ENCODE measurements around the gene NOL6. TPM values are rescaled to one million over a fixed set of nuclear protein-coding genes. Genes with fewer than 3 reads are reported as not detected.

NOL6 gene
- polyA plus RNA-seq, 1 donor (not counting 4 experiments of a cell fraction or from before 2014, with no cell fraction given), result 63.6 TPM

GRCh38 chr9:33475357-33475756 is 1.6 kb upstream of the NOL6 start:
- no peak overlapping the region for H2AFZ ChIP-seq (ENCODE audit: control insufficient read depth, low read length)
- no peaks in the 10 kb centered on the region for H3K27me3 ChIP-seq (ENCODE audit: control insufficient read depth, extremely low read depth, insufficient read depth, low read length)
- no peak overlapping the region for H3K9ac ChIP-seq (ENCODE audit: control insufficient read depth, extremely low read depth, insufficient read depth, low read length)
- H3K27ac ChIP-seq (ENCODE audit: control insufficient read depth, insufficient read depth, low read length), result no peak overlapping the region
- no peaks in the 10 kb centered on the region for H4K20me1 ChIP-seq (ENCODE audit: control insufficient read depth, extremely low read depth, insufficient read depth, low read length)
- H3K4me2 ChIP-seq (ENCODE audit: control insufficient read depth, extremely low read depth, insufficient read depth, low read depth, low read length), result no peak overlapping the region
- dilution Hi-C loops (cut with MboI; ENCODE audit: extremely low pct_ligation_motif_present, low sequenced_read_pairs), result no loop called here
- peaks cover 30% of the 10 kb centered on the region for H3K79me2 ChIP-seq (ENCODE audit: control insufficient read depth, insufficient read depth, low read length)
- no peak overlapping the region for H3K4me3 ChIP-seq (ENCODE audit: control insufficient read depth in 2 of 3, extremely low read depth in 1 of 3, insufficient read depth in 2 of 3, low read depth in 1 of 3, low read length in 3 of 3)
- no peak for TF ChIP-seq EZH2 (IDR thresholded peaks at IDR 0.05; ENCODE audit: low read length)
- TF ChIP-seq, protein P1, sequence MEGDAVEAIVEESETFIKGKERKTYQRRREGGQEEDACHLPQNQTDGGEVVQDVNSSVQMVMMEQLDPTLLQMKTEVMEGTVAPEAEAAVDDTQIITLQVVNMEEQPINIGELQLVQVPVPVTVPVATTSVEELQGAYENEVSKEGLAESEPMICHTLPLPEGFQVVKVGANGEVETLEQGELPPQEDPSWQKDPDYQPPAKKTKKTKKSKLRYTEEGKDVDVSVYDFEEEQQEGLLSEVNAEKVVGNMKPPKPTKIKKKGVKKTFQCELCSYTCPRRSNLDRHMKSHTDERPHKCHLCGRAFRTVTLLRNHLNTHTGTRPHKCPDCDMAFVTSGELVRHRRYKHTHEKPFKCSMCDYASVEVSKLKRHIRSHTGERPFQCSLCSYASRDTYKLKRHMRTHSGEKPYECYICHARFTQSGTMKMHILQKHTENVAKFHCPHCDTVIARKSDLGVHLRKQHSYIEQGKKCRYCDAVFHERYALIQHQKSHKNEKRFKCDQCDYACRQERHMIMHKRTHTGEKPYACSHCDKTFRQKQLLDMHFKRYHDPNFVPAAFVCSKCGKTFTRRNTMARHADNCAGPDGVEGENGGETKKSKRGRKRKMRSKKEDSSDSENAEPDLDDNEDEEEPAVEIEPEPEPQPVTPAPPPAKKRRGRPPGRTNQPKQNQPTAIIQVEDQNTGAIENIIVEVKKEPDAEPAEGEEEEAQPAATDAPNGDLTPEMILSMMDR (optimal IDR thresholded peaks at IDR 0.05 in 1 of 3, IDR thresholded peaks at IDR 0.05 in 1 of 3, conservative IDR thresholded peaks at IDR 0.05 in 1 of 3; ENCODE audit: extremely low read depth in 1 of 3, insufficient read depth in 2 of 3, low read length in 3 of 3), result no peak
- H3K9me1 ChIP-seq (ENCODE audit: control insufficient read depth, extremely low read depth, insufficient read depth, low read length), result no peaks in the 10 kb centered on the region
- H3K36me3 ChIP-seq (ENCODE audit: control insufficient read depth in 2 of 2, extremely low read depth in 1 of 2, insufficient read depth in 2 of 2, low read length in 2 of 2), result peaks cover 8 to 11% of the 10 kb centered on the region in 2 experiments
- no peaks in the 10 kb centered on the region for H3K9me3 ChIP-seq (ENCODE audit: control insufficient read depth, low read depth, low read length)
- no peak for DNase-seq (ENCODE audit: low read depth, low spot score)
- peaks cover 19% of the 10 kb centered on the region for H3K4me1 ChIP-seq (ENCODE audit: control insufficient read depth, extremely low read depth, insufficient read depth, low read length)
- FAIRE-seq, result no peak

- H3K9me3 ChIP-seq (ENCODE audit: control insufficient read depth, low read depth, low read length), result no peaks in the 10 kb centered on the region
- peak overlapping the region; percentile 76 for H2AFZ ChIP-seq (ENCODE audit: control insufficient read depth, low read length)
- peaks cover 19% of the 10 kb centered on the region for H3K4me1 ChIP-seq (ENCODE audit: control insufficient read depth, extremely low read depth, insufficient read depth, low read length)
- FAIRE-seq, result no peak
- dilution Hi-C loops (cut with MboI; ENCODE audit: extremely low pct_ligation_motif_present, low sequenced_read_pairs), result no loop called here
- H3K4me2 ChIP-seq (ENCODE audit: control insufficient read depth, extremely low read depth, insufficient read depth, low read depth, low read length), result peak overlapping the region; percentile 88
- TF ChIP-seq EZH2 (IDR thresholded peaks at IDR 0.05; ENCODE audit: low read length), result no peak
- TF ChIP-seq, protein P1 (optimal IDR thresholded peaks at IDR 0.05 in 1 of 3, IDR thresholded peaks at IDR 0.05 in 1 of 3, conservative IDR thresholded peaks at IDR 0.05 in 1 of 3; ENCODE audit: extremely low read depth in 1 of 3, insufficient read depth in 2 of 3, low read length in 3 of 3), result no peak
- no peaks in the 10 kb centered on the region for H3K27me3 ChIP-seq (ENCODE audit: control insufficient read depth, extremely low read depth, insufficient read depth, low read length)
- H3K79me2 ChIP-seq (ENCODE audit: control insufficient read depth, insufficient read depth, low read length), result peaks cover 42% of the 10 kb centered on the region
- no peaks in the 10 kb centered on the region for H3K9me1 ChIP-seq (ENCODE audit: control insufficient read depth, extremely low read depth, insufficient read depth, low read length)
- peak overlapping the region; percentile 88 for H3K9ac ChIP-seq (ENCODE audit: control insufficient read depth, extremely low read depth, insufficient read depth, low read length)
- H4K20me1 ChIP-seq (ENCODE audit: control insufficient read depth, extremely low read depth, insufficient read depth, low read length), result no peaks in the 10 kb centered on the region
- no peak for DNase-seq (ENCODE audit: low read depth, low spot score)
- peak overlapping the region; percentile 65 to 99 (median 99) for H3K4me3 ChIP-seq (ENCODE audit: control insufficient read depth in 2 of 3, extremely low read depth in 1 of 3, insufficient read depth in 2 of 3, low read depth in 1 of 3, low read length in 3 of 3)
- peak overlapping the region; percentile 77 for H3K27ac ChIP-seq (ENCODE audit: control insufficient read depth, insufficient read depth, low read length)
- peaks cover 26 to 30% of the 10 kb centered on the region in 2 experiments for H3K36me3 ChIP-seq (ENCODE audit: control insufficient read depth in 2 of 2, extremely low read depth in 1 of 2, insufficient read depth in 2 of 2, low read length in 2 of 2)
These were observed 676 bp downstream of the NOL6 start for GRCh38 chr9:33472881-33473615.
